ENCODE measurements around the gene CFAP299.
"Not testable (repeated sequence)": the region's sequence is repeated elsewhere in the genome, so short reads cannot be mapped to it uniquely, and the experiment has no call there.

The CFAP299 gene

DNA sequence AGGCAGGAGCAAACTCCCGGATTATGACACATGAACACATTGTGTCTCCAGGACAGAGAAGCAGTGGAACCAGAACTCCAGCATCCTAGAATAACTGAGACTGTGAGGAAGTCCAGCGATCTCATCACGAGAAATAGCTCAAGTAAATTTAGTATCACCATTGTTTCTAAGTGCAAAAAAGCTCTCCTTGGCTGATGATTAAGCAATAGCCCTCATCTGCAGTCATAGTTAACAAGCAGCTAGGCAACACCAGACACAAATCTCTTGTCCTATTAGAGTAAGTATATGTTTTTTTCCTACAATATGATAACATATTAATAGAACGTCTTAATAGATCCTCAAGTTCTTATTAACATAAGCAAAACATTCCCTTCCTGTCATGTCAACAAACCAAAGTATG is 2.4 kb upstream of the CFAP299 start:
- no peak for DNase-seq (ENCODE audit: low spot score)

DNA sequence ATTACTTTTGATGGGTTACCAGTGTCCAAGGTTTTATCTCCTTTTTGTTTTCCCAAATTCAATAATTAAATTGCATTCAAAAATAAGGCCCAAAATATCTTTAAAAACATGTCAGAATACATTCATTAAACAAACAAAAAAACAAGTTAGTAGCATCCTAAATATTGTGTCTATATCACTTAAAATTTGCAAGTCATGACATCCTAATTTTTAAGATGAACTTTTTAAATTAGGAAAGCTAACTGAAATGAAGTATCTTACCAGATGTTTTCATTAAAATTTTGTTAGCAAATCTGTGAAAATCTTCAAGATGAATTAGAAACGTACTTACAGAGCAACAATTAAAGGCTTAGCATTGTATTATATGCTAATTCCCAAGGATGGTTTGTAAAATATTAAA is 962 bp upstream of the CFAP299 start:
- no peak for DNase-seq (ENCODE audit: low spot score)

DNA sequence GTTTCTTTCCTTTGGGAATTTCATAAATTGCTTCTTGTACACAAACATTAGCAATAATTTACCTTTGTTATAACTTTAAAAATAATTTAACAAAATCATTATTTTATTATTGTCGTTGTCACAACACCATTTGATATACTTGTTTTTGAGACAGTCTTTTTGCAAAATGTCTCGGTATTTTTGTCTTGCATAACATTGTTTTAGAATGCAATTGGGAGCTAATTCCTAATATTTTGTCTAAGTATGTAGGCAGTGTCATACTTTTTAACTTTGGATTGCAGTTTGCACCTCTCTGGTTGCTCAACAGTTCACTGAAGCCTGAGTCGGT is 340 bp upstream of the CFAP299 start:
- no peak for DNase-seq (ENCODE audit: low spot score)

DNA sequence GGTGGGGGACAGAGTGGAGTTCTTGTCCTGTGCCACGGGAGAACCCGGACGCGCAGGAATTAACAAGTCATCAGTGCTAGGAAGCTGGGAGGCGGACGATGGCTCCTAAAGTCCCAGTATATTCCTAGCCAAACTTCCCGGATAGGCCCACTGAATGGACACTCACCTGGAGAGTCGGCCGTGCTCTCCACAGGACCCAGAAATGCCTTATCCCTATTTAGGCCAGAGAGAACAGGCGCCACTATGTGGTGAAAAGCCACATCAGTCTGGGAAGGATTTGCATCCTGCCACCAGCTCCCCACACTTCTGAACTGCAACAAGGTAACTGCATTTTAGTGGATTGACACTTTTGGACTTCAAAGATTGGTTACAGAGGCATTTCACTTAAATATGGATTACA is 1.1 kb downstream of the CFAP299 start:
- no peak for DNase-seq (ENCODE audit: low spot score)

DNA sequence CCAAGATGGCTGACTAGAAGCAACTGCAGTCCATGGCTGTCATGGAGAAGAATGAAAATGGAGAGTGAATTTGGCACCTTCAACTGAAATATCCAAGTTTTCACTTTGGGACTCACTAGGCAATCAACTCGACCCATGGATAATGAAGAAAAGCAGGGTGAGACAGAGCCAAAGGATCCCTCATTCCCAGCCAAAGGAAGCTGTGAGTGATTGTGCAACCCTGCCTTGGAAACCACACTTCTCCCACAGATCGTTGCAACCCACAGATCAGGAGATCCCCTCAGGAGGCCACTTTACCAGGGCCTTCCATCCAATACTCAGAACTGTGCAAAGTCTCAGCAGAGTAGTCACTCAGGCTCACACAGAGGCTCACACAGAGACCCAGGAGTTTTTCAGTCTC is 4.5 kb downstream of the CFAP299 start:
- no peak for DNase-seq (ENCODE audit: low spot score)

DNA sequence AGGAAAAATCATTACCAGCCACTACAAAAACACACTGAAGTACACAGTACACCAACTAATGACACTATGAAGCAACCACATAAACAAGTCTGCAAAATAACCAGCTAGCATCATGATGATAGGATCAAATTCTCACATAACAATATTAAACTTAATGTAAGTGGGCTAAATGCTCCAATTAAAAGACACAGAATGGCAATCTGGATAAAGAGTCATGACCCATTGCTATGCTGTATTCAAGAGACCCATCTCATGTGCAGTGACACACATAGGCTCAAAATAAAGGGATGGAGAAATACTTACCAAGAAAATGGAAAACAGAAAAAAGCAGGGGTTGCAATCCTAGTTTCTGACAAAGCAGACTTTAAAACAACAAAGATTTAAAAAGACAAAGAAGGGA is 7.2 kb downstream of the CFAP299 start:
- DNase-seq (ENCODE audit: low spot score): not testable (repeated sequence)

DNA sequence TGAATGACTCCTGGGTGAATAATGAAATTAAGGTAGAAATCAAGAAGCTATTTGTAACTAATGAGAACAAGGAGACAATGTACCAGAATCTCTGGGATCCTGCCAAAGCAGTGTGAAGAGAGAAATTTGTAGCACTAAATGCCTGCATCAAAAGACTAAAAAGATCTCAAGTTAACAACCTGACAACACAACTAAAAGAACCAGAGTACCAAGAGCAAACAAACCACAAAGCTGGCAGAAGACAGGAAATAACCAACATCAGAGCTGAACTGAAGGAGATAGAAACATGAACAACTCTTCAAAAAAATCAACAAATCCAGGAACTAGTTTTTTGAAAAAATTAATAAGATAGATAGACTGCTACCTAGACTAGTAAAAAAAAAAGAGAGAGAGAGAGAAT is 8.4 kb downstream of the CFAP299 start:
- DNase-seq (ENCODE audit: low spot score): no peak

DNA sequence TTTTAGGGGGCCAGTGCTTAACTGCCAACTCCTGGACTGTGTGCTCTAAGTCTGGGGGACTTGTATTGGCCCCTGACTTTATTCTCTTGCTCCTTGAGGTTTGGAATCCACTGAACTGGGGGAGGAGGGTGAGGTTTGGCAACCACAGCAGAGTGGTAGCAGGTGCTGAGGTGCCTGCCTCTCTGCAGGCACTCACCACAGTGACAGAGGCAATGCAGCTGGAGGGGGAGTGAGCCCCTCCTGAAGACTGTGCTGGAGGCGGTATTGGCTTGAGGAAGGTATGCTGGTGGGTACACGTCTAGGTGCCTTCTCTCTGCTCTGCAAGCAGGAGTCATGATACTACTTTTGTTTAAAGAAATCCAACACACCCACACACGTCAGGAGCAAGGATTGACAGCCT is 24.6 kb downstream of the CFAP299 start:
- no peak for DNase-seq (ENCODE audit: low spot score)

DNA sequence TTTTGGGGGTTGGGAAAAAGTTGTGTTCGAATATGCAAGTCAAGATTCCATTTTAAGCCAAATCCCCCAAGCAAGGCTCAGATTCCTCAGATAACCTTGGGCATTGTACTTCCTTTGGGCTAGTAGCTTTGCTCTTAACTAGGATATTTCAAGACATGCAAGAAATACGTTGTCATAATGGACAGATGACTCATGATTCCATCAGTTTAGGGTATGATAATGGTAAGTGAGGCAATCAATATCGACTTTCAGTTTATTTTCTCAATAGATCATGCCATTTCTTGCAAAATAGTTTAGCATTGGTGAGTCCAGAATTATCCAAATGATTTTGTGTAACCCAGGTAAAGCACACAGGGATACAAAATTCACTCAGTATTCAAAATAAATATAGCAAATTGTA is 25.4 kb downstream of the CFAP299 start:
- DNase-seq (ENCODE audit: low spot score): no peak

DNA sequence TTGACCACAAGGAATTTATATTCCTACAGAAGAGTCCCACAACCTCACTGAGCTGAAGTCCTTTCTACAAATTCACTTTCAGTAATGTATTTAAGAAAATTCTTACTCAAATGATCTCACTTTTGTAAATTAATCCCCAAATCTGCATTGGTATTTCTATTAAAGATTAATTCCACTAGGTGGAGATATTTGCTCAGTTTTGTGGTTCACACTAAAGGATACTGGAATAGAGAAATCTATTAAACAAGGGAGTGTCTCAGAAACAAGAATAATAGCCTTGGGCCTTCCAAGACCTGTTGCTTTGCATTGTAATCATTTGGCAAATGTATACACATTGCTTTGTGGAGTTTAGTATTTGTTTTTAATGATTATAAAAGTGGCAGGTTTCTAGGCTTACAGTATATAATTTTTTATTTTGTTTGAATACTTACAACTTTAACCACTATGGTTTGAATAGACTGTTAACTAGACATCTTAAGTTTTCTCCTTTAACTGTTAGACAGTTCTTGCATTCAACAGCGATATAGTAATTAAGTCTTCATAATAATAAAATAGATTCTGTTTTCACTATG is 25.9 kb downstream of the CFAP299 start:
- DNase-seq (ENCODE audit: low spot score): no peak

DNA sequence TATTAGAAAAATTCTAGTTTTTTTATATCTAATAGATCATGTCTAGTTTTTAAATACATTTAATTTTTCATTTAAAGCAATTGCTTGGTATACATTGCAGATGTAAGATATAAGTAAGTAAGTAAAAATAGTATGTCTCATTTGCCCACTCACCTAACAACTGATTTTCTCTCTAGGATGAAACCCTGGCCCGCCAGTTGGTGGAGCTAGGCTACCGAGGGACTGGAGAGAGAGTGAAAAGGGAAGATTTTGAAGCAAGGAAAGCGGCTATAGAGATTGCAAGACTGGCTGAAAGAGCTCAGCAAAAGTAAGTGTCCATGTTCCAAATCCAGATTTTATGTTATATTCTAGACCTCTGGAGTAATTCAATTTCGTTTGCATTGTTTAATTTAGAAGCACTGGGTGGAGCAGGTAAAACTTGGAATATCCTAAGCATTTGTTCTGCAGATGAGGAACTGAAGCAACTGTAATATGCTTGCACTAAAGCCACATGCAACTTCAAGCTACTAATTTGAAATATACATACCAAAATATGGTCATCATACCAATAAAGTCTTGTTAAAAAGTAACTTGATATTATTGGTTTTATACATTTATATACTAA is 27.1 kb downstream of the CFAP299 start:
- no peak for DNase-seq (ENCODE audit: low spot score)

DNA sequence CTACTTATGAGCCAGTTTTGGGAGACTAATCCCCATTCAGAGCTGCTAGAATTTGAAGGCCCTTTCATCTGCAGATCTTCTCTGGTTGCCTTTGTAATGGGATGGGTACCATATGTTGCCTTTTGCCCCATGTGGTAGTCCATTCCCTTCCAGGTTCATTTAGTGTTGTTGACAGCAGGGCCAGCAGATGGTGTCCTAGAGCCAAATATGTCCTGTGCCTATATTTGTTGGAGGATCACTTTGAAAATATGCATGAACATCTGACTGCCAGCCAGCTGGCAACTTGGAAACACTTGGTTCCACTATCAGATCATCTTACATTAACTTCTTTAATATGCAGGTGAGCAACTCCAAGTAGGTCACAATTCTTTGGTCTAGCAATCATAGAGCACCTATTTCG is 30.4 kb downstream of the CFAP299 start:
- no peak for DNase-seq (ENCODE audit: low spot score)

DNA sequence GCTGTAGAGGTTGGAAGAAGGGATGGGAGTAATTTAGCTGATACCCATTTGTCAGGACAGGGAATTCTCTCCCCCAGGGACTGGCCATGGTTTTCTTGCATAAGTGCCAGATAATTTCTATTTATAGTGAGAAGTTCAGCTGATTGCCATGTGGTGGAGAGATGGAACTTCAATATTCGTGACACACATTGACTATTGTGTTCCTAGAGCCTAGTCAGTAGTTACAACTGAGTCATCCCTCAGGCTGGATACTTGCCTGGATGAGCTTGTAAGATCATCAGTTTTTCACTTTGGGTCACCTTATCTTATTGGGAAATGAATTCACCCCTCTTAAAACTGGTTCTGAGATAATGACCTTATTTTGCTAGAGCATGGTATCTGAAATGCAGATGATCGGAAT is 32.2 kb downstream of the CFAP299 start:
- no peak for DNase-seq (ENCODE audit: low spot score)

DNA sequence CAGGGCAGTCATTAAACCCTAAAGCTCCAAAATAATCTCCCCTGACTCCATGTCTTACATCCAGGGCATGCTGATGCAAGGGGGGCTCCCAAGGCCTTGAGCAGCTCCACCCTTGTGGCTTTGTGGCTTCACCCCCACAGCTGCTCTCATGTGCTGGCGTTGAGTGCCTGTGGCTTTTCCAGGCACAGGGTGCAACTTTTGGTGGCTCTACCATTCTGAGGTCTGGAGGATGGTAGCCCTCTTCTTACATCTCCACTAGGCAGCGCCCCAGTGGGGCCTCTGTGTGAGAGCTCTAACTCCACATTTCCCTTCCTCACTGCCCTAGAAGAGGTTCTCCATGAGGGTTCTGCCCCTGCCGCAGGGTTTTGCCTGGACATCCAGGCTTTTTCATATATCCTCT is 35.1 kb downstream of the CFAP299 start:
- no peak for DNase-seq (ENCODE audit: low spot score)

DNA sequence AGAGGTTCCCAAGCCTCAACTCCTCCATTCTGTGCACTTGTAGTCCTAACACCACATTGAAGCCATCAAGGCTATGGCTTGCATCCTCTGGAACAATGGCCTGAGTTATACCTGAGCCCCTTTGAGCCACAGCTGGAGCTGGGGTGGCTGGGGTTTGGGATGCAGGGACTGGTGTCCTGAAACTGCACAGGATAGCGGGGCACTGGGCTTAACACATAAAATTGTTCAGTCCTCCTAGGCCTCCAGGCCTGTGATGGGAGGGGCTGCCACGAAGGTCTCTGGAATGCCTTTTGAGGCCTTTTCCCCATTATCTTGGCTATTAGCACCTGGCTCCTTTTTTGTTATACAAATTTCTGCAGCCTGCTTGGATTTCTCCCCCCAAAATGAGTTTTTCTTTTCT is 35.5 kb downstream of the CFAP299 start:
- DNase-seq (ENCODE audit: low spot score): no peak

DNA sequence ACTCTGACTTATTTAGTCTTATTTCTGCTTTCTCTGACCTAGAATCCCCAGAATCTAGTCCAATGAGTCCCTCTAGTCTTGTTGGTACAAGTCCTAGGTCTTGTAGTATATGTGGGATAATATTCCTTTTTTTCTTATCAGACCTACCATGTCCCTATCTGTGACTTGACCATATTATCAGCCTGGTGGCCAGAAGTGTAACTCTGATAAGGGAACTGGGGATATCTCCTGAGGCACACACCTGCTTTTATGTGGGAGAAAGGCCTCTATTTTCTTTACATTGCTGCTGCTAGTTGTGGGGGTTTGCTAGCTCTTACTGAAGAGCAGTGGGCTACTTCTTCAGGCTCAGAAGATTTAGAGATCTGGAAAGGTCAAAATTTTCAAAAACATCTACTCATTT is 38.6 kb downstream of the CFAP299 start:
- DNase-seq (ENCODE audit: low spot score): no peak

DNA sequence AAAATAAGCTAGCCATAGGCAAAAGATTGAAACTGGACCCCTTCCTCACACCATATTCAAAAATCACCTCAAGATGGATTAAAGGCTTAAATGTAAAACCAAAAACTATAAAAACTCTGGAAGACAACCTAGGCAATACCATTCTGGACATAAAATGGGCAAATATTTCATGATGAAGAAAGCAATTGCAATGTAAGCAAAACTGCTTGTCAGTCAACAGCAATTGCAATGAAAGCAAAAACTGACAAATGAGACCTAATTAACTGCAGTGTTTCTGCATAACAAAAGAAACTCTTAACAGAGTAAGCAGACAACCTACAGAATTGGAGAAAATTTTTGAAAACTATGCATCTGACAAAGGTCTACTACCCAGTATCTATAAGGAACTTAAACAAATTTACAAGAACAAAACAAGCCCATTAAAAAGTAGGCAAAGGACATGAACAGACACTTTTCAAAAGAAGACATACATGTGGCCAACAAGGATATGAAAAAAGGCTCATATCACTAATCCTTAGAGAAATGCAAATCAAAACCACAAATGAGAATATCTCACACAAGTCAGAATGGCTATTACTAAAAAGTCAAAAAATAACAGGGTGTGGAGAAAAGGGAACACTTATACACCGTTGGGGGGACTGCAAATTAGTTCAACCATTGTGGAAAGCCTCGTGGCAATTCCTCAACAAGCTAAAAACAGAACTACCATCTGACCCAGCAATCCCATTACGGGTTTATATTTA is 46.7 kb downstream of the CFAP299 start:
- DNase-seq (ENCODE audit: low spot score): no peak

DNA sequence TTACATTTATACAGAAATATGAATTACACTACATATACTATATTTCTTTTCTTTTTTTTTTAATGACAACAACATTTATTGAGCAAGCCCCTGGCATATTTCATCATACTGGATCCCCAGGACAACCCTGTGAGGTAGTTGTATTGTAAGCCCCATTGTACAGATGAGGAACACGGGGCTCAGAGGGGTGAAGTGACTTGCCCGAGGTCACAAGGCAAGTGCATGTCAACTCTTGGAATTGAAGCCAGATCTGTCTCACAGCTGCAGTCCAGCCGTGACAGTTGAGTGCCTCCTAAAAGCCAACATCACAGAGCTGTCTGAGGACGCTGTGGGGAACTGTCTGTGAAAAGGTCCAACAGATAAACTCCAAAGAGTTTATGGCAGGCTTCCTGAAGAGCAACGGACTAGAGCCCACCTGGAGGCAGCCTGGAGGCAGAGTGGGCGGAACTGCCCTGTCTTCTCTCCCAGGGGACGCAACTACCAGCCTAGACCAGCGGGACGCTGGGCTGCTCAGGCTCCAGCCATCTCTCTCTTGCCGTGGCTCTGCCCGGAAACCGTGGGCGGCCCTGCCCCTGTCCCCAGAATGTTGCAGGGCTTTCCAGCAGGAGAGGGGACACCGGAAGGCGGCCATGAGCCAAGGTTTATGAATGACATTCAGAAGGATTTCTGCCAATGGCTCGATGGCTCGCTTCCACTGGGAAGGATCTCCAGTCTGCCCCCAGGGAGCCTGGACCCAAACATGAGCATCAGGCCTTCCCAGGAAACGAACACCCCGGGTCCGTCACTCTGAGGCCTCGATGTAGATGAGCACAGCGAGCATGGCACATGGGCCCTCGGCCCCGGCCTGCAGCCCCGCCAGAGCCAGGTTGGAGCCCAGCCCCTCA is 50.1 kb downstream of the CFAP299 start:
- no peak for DNase-seq (ENCODE audit: low spot score)

DNA sequence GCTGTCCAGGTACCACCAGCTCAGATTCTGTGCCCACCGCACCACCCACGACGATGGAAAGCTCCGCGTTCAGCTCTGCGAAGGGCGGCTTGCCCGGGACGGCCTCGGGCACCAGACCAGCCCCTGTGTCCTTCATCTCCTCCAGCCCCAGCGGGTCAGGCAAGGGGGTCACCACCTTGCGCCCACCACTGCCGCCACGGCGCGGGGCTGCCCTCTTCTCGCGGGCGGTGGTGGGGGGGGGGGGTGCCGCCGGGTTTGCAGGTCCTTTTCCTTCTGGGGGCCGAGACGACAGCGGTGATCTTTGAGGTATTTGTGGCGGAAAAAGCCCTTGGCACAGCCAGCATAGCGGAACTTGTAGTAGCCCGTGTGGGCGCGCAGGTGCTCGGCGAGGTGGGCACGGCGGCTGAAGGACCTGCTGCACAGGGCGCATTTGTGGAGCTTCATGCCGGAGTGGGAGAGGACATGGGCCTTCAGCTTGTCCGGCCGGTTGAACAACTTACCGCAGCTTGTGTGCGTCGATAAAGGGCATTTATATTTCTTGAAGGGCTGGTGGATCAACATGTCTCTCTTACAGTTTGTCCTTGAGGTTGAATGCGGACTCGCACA is 50.9 kb downstream of the CFAP299 start:
- DNase-seq (ENCODE audit: low spot score): no peak

DNA sequence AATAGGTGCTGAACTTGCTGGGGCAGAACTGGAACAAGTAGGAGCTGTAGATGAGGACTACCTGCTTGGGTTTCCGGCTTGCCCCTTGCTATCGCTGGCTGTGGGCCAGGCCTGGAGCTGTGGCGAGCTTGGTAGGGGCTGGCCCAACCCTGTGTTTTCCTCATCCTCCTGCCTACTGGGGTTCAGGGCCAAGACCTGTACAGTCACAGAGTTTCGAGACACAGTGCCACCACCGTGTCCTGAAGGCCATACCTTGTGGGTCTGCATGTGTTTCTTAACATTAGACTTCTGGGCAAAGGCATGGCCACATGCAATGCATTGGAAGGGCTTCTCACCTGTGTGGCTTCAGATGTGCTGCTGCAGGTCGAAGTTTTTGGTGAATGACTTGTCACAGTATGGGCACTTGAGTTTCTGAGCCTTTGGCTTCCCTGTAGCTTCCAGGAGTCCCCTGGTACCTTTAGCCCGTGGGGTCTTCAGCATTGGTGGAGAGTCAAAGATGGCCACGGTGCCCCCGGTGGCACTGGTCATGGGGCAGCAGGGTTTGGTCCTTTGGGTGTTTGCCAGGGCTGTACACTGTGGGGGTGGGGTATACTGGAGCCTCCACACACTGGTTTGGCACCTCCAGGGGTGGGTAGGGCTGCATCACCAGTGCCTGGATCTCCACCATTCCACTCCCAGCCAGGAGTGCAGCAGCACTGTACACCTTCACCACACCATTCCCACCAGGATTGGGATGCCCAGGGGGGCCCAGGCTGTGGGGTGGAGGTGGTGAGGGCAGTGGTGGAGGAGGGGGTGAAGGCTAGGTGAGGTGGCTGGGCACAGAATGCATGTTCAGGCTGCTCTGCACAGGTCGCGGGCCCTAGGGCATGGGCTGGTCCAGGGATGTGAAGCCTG is 52.1 kb downstream of the CFAP299 start:
- DNase-seq (ENCODE audit: low spot score): no peak

DNA sequence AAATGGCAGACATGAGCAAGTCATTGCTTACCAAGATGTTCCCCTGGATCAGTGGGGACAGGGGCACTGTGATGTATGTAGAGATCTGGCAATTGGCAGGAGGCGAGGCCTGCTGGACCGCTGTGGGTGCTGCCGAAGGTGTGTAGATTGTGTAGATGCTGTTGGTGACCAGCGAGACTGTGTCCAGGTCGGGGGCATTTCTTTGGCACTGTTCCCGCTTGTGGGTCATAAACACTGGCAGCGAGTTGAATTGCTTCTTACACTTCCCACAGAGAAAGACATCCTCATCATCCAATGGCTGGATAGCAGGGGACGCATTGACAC is 52.7 kb downstream of the CFAP299 start:
- DNase-seq (ENCODE audit: low spot score): no peak

DNA sequence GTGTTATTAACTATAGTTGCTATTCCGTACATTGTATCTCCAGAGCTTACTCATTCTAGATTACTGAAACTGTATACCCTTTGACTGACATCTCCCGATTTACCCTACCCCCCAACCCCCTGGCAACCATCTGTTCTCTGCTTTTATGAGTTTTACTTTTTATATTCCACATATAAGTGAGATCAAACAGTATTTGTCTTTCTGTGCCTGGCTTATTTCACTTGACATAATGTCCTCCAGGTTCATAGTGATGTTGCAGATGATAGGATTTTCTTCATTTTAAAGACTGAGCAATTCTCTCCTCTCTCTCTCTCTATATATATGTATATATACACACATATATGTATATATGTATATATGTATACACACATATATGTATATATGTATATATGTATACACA is 54.6 kb downstream of the CFAP299 start:
- DNase-seq (ENCODE audit: low spot score): no peak
